Small intestine (tissue), 7 donors: ENCODE data around the gene OBSCN. TPM values are rescaled to one million over a fixed set of nuclear protein-coding genes. Genes with fewer than 3 reads are reported as not detected.

Source experiments
- DNase-seq, 2 donors: peaks; one replicate each; pipeline versions ENCODE4 v3.0.0 to v3.0.0-alpha.2; 2013
- FAIRE-seq: peaks from 2 replicates; lab custom pipeline; 2012; peaks lifted over from hg19 to GRCh38; lab: Jason Lieb, UNC
- H3K27ac ChIP-seq, 3 donors: one replicate each; pipeline ENCODE4 v1.5.1; 2013; ENCODE audit warnings: low read length in 2 of 3, mild to moderate bottlenecking in 2 of 3, control low read depth in 1 of 3, inconsistent platforms in 1 of 3, low read depth in 1 of 3, moderate library complexity in 1 of 3
- H3K27me3 ChIP-seq, 3 donors: one replicate each; pipeline ENCODE4 v1.6.1; 2013; ENCODE audit warnings: low read length in 3 of 3, inconsistent platforms in 1 of 3; ENCODE audit not compliant: control insufficient read depth in 3 of 3, insufficient read depth in 3 of 3
- H3K36me3 ChIP-seq, 3 donors: one replicate each; pipeline ENCODE4 v1.6.1; 2013; ENCODE audit warnings: low read length in 3 of 3, inconsistent platforms in 1 of 3, low read depth in 1 of 3, mild to moderate bottlenecking in 1 of 3, moderate library complexity in 1 of 3; ENCODE audit not compliant: control insufficient read depth in 3 of 3, insufficient read depth in 2 of 3
- H3K4me1 ChIP-seq, 3 donors: one replicate each; pipeline ENCODE4 v1.6.1; 2013; ENCODE audit warnings: low read length in 2 of 3, inconsistent platforms in 1 of 3, low read depth in 1 of 3, mild to moderate bottlenecking in 1 of 3, moderate library complexity in 1 of 3; ENCODE audit not compliant: control insufficient read depth in 3 of 3, insufficient read depth in 2 of 3
- H3K4me3 ChIP-seq, 3 donors: one replicate each; pipeline ENCODE4 v1.5.1; 2013; ENCODE audit warnings: low read length in 3 of 3, control low read depth in 1 of 3, inconsistent platforms in 1 of 3, low read depth in 1 of 3, mild to moderate bottlenecking in 1 of 3, moderate library complexity in 1 of 3
- H3K9me3 ChIP-seq, 2 donors: one replicate each; pipeline ENCODE4 v1.6.1; 2013; ENCODE audit warnings: low read depth in 1 of 2, low read length in 1 of 2; ENCODE audit not compliant: control insufficient read depth in 2 of 2, insufficient read depth in 1 of 2
- WGBS, 3 donors: extraction: QIAGEN DNeasy Blood & Tissue Kit; methylation state at CpG; one replicate each; pipeline ENCODE4 v1.1.7; 2013; 5-methylcytosine and 5-hydroxymethylcytosine counted together
- polyA plus RNA-seq, 4 donors: library from polyadenylated mRNA; stranded (reverse) in 3 of 4; unstranded in 1 of 4; fragments of 200-250 nt in 3 of 4; fragments of 120-200 nt in 1 of 4; gene quantifications; one replicate each; pipeline versions ENCODE4 v1.2.1 to v1.2.3, GENCODE V29; 2013
- donor health status: healthy with polysubstance abuse.
- donor health status: control.
- donor health status: control.
- donor health status: Bipolar disorder and iron deficiency.
- donor health status: healthy.

OBSCN gene
- polyA plus RNA-seq, 4 donors: 3.6 to 36.2 (median 5.7) TPM

DNA sequence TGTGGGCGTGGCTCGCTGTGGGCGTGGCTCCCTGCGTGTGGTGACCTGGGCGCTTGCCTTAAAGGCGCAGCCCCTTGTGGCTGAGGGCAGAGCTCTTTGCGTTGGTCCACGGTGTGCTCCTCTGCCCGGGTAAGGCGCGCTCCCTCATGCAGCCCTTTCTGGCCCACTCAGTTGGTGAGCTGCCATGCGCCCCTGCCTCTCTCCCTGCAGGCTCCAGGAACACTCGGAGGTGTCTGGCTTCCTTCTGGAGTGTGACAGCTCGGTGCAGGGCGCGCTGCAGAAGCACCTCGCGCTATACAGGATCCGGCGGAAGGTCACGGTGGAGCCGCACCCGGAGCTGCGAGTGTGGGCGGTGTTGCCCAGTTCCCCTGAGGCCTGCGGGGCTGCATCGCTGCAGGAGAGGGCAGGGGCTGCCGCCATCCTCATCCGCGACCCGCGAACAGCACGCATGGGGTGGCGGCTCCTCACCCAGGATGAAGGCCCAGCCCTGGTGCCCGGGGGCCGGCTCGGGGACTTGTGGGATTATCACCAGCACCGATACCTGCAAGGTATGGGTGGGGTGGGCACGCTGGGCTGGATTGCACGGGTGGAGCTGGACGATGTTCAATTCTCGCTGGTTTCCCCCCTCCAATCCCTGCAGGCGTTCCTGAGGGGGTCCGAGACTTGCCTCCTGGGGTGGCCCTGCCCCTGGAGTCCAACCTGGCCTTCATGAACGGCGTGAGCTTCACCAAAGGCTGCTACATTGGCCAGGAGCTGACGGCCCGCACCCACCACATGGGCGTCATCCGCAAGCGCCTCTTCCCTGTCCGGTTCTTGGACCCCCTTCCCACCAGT, 33.1 kb upstream of the OBSCN start:
- peaks cover 0 to 57% (median 0%) of the 10 kb centered on the region in 3 donors for H3K36me3 ChIP-seq
- FAIRE-seq (no peak), DNase-seq (peak in 1 of 2 donors; percentile 62)
- WGBS, 3 donors: 91 to 95% (median 92%) methylated on average over 45 to 52 of the region's 52 CpGs
- no peak overlapping the region for H3K4me3 ChIP-seq
- peaks cover 0 to 2% of the 10 kb centered on the region in 2 donors for H3K9me3 ChIP-seq
- no peak overlapping the region for H3K27ac ChIP-seq
- H3K27me3 ChIP-seq: no peaks in the 10 kb centered on the region
- no peaks in the 10 kb centered on the region for H3K4me1 ChIP-seq

DNA sequence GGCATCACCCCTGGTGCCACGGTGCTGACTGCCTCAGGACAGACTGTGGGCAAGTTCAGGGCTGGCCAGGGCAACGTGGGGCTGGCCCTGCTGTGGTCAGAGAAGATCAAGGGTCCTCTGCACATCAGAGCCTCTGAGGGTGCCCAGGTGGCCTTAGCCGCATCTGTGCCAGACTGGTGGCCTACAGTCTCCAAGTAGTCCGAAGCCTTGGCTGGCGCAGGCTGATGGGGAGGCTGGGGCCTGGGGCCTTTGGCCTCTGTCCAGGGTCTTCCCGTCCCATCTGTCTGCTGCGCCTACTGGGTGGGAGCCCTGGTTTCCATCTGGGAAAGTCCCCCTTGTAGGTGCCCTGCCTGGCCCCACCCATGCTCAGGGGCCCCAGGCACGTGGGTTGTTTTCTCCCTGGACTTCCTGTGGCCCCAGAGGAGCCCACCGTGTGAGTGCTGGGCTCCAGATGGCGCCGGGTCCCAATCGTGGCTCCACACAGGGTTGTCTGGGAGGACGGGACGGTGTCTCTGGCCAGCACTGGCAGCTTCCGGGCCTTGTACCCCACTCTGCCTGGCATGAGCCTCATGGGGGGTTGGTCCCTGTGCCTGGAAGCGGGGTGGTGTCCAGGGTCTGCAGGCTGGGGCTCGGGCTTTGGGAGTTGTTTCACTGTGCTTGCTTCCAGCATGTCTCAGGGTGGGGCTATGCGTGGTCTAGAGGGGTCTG, 32.4 kb upstream of the OBSCN start:
- H3K27ac ChIP-seq: no peak overlapping the region
- H3K4me1 ChIP-seq: no peaks in the 10 kb centered on the region
- 89 to 95% (median 90%) methylated on average over 18 of the region's 18 CpGs for WGBS, 3 donors
- no peak overlapping the region for H3K4me3 ChIP-seq
- peaks cover 0 to 51% (median 0%) of the 10 kb centered on the region in 3 donors for H3K36me3 ChIP-seq
- FAIRE-seq (no peak), DNase-seq (no peak)
- peaks cover 0 to 2% of the 10 kb centered on the region in 2 donors for H3K9me3 ChIP-seq
- no peaks in the 10 kb centered on the region for H3K27me3 ChIP-seq

DNA sequence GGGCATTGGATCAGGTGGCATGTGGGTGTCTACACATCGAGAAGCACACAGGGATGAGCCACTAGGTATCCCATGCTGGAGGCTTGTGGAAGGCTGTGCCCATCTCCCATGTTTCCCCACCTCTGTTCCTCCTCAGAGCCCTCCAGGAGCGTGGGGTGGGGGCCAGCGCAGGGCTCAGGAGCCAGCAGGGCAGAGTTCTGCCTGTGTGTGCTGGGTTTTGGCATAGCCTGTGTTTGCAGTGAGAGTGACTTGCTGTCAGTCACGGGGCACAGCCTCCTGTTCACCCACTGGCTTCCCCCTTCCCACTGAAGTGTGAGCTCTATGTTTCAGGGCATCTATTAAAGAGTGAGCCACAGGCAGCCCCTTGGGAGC, 31.8 kb upstream of the OBSCN start:
- H3K27ac ChIP-seq: no peak overlapping the region
- H3K9me3 ChIP-seq: peaks cover 0 to 2% of the 10 kb centered on the region in 2 donors
- WGBS, 3 donors: 91 to 99% (median 94%) methylated on average over 4 of the region's 4 CpGs
- H3K36me3 ChIP-seq: peaks cover 0 to 48% (median 0%) of the 10 kb centered on the region in 3 donors
- DNase-seq: no peak
- H3K4me1 ChIP-seq: no peaks in the 10 kb centered on the region
- FAIRE-seq: no peak
- H3K27me3 ChIP-seq: no peaks in the 10 kb centered on the region
- no peak overlapping the region for H3K4me3 ChIP-seq

DNA sequence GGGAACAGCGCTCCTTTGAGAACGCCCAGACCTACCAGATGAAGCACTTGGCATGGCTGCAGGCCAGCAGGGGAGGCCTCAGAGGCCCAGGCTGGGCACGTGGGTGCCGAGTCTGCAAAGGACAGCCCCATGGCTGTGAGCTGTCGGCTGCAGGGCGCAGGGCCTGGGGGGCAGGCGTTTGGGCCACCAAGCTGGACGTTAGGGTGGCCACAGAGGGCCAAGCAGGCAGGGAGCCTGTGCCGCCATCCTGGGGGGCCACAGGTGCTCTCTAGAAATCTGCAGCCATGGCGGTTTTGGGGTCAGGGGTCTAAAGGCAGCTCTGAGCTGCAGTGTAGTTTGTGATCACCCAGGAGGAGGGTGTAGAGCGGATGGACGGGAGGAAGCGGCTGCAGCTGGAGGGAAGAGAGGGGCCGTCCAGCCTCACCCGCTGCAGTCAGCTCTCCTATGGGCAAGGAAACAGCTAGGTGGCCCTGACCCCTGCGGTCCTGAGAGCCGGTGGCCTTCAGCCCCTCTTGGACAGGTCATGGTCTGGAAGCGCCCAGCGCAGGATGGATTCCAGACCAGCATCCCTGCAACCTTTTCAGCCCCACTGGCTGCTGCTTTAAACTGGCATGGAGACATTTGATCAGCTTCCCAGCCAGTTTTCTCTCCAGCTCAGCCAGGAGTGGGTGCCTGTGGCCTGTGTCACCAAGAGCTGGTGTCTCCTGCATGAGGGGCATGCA, 31.2 kb upstream of the OBSCN start:
- H3K9me3 ChIP-seq: peaks cover 0 to 2% of the 10 kb centered on the region in 2 donors
- WGBS, 3 donors: 88 to 95% (median 94%) methylated on average over 19 of the region's 19 CpGs
- no peaks in the 10 kb centered on the region for H3K4me1 ChIP-seq
- FAIRE-seq (no peak), DNase-seq (no peak)
- H3K27ac ChIP-seq: no peak overlapping the region
- no peaks in the 10 kb centered on the region for H3K27me3 ChIP-seq
- H3K4me3 ChIP-seq: no peak overlapping the region
- peaks cover 0 to 53% (median 0%) of the 10 kb centered on the region in 3 donors for H3K36me3 ChIP-seq

DNA sequence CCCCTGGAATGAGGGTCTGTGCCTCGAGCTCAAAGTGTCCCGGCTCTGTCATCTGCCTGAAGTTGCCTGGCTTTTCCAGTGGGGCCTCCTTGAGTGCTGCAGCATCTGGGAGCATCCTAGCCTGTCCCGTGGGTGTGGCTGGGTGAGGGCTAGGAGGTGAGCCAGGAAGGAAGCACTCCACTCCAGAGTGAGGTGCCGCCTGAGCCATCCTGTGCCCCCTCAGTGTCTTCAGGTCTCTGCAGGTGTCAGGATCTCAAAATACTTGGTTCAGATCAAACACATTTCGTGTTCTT, 30.7 kb upstream of the OBSCN start:
- Histone ChIP-seq H3K4me1 (no peaks in the 10 kb centered on the region), H3K4me3 (no peak overlapping the region), H3K9me3 (peaks cover 0 to 2% of the 10 kb centered on the region in 2 donors), H3K27me3 (no peaks in the 10 kb centered on the region), H3K27ac (no peak overlapping the region), H3K36me3 (peaks cover 0 to 54% (median 0%) of the 10 kb centered on the region in 3 donors)
- WGBS, 3 donors: 82 to 94% (median 87%) methylated on average over 4 to 5 of the region's 5 CpGs
- FAIRE-seq: no peak
- DNase-seq: no peak

DNA sequence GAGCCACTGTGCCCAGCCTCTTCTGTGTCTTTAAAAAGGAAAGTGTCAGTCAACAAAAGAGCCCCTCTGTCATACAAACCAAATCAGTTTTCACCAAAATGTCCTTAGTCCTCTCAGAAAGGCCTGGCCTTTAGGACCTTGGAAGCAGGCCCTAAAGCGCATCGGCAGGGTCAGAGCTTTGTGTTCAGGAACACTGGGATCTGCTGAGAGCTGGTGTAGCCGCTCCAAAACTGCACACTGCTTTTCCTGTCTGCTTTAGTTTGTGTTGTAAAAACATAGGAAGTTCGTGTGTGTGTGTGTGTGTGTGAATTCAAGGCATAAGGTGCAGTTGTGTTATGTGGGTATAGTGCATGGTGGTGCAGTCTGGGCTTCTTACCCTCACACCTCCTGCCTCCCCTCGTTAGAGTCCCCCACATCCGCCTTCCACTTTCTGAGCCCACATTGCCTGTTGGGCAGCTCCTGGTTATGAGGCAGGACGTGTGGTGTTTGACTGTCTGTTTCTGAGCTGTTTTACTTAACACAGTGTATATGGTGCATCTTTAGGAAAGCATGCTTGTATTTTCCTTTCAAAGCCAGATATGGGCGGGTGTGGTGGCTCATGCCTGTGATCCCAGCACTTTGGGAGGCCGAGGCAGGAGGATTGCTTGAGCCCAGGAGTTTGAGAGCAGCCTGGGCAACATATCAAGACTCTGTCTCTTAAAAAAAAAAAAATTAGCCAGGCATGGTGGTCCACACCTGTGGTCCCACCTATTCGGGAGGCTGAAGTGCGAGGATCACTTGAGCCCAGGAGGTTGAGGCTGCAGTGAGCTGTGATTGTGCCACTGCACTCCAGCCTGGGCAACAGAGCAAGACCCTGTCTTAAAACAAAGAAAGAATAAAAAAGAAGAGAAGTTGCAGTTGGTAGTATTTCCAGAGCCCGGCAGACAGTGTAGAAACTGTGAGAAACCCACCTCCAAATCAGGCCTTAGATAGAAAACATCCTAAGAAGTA, 29.8 kb upstream of the OBSCN start:
- Histone ChIP-seq H3K4me1 (no peaks in the 10 kb centered on the region), H3K27me3 (no peaks in the 10 kb centered on the region), H3K27ac (peak overlapping the region in 1 of 3 donors; percentile 4), H3K36me3 (peaks cover 0 to 46% (median 0%) of the 10 kb centered on the region in 3 donors), H3K4me3 (no peak overlapping the region), H3K9me3 (peaks cover 0 to 2% of the 10 kb centered on the region in 2 donors)
- no peak for DNase-seq
- 87 to 91% (median 88%) methylated on average over 12 of the region's 12 CpGs for WGBS, 3 donors
- FAIRE-seq: no peak

DNA sequence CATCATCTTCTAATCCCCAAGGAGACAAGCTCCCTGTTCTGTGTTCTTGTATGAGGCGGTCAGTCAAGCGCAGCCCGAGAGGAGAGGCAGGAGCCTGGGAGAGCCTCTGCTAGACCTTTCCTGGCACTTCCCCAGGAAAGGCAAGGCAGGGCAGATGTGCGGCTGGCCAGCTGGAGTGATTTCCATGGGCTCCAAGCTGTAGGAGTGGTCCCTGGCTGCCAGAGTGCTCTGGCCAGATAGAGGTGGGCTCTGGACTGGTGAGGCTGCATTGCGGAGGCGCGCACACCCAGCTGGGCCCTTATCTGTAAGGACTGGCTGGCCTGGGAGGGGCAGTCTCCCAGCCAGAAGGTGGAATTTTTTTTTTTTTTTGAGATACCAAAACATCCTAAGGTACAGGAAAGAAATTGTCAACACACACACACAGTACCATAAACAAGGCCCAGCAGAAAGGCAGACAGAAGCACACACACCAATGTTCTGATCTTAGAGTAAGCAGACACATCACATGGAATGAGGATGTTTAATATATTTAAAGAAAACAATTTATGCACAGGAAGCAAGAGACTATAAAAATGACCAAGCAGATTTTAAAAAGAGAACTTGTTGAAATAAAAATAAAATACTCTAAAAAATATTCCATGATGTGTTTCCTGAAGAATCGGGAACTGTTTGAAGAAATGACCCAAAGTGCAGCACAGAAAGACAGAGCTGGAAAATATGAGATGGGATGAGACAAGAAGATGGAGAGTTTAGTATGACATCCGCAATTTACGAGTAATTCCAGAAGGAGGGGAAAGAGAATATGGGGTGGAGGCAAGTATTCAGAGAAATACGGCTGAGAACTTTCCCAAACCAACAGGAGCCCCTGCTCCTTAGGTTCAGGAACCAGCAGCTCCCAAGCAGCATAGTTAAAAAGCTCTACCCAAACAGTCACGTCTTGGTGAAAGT, 28.8 kb upstream of the OBSCN start:
- Histone ChIP-seq H3K27ac (peak overlapping the region in 2 of 3 donors; percentile 19), H3K4me1 (no peaks in the 10 kb centered on the region), H3K27me3 (no peaks in the 10 kb centered on the region), H3K9me3 (no peaks in the 10 kb centered on the region), H3K4me3 (no peak overlapping the region), H3K36me3 (peaks cover 0 to 43% (median 0%) of the 10 kb centered on the region in 3 donors)
- no peak for FAIRE-seq
- WGBS, 3 donors: 74 to 90% (median 82%) methylated on average over 12 of the region's 12 CpGs
- no peak for DNase-seq
